GM18526 (cell line): ENCODE results near the gene KANSL1L.

Experiments used
- POLR2A ChIP-seq: IDR thresholded peaks from 3 replicates; pipeline ENCODE4 v1.6.1; 2011; ENCODE audit not compliant: insufficient read length; ENCODE audit errors: extremely low read depth

The KANSL1L gene

GRCh38 chr2:209988010-209988409, 183.2 kb downstream of the KANSL1L start:
- TF ChIP-seq POLR2A: no peak

- no peak for TF ChIP-seq POLR2A
Measured at GRCh38 chr2:209986415-209986814, 184.8 kb downstream of the KANSL1L start.

GRCh38 chr2:209985874-209986273, 185.3 kb downstream of the KANSL1L start:
- no peak for TF ChIP-seq POLR2A

- TF ChIP-seq POLR2A: no peak
Measured at GRCh38 chr2:209984291-209984690, 186.9 kb downstream of the KANSL1L start.

- no peak for TF ChIP-seq POLR2A
Measured at GRCh38 chr2:209977386-209978239, 193.6 kb downstream of the KANSL1L start.

- no peak for TF ChIP-seq POLR2A
Measured at GRCh38 chr2:209976698-209977385, 194.4 kb downstream of the KANSL1L start.

GRCh38 chr2:209974576-209974975, 196.6 kb downstream of the KANSL1L start:
- no peak for TF ChIP-seq POLR2A

- no peak for TF ChIP-seq POLR2A
Measured at GRCh38 chr2:209973328-209973727, 197.9 kb downstream of the KANSL1L start.
